Chondrocyte (in vitro differentiated cells): ENCODE results near the gene XAB2. TPM values are rescaled to one million over a fixed set of nuclear protein-coding genes. Genes with fewer than 3 reads are reported as not detected.

Experiments
- DNase-seq: peaks from one replicate; pipeline ENCODE4 v3.0.0; 2021; ENCODE audit warnings: mixed read lengths, low spot score
- H3K27ac Mint-ChIP-seq: one replicate; pipeline ENCODE4 v1.8.0; 2021; ENCODE audit warnings: mild to moderate bottlenecking, moderate library complexity, mixed read lengths; ENCODE audit not compliant: unreplicated experiment
- H3K27me3 Mint-ChIP-seq: 2 replicates; pipeline ENCODE4 v1.8.0; 2021; ENCODE audit warnings: low read depth, mixed read lengths
- H3K36me3 Mint-ChIP-seq: 2 replicates; pipeline ENCODE4 v1.8.0; 2021; ENCODE audit warnings: low read depth, mixed read lengths
- H3K4me1 Mint-ChIP-seq: 2 replicates; pipeline ENCODE4 v1.8.0; 2021; ENCODE audit warnings: low read depth, mild to moderate bottlenecking, mixed read lengths
- H3K4me3 Mint-ChIP-seq: one replicate; pipeline ENCODE4 v1.8.0; 2021; ENCODE audit warnings: mild to moderate bottlenecking, moderate library complexity, mixed read lengths; ENCODE audit not compliant: unreplicated experiment
- H3K9me3 Mint-ChIP-seq: 2 replicates; pipeline ENCODE4 v1.8.0; 2021; ENCODE audit warnings: low read depth, mixed read lengths
- CTCF ChIP-seq: fragments of 200-600 bp; sonication (generic); IDR thresholded peaks from 2 replicates; pipeline ENCODE4 v1.5.0; 2021; ENCODE audit warnings: antibody characterized with exemption, mild to moderate bottlenecking, moderate library complexity
- total RNA-seq: library from RNA; stranded (reverse); gene quantifications from 3 replicates; pipeline ENCODE4 v1.2.1, GENCODE V29; 2021

XAB2 gene
- total RNA-seq, 1 donor from 2014 or later = 27.4 TPM

DNA sequence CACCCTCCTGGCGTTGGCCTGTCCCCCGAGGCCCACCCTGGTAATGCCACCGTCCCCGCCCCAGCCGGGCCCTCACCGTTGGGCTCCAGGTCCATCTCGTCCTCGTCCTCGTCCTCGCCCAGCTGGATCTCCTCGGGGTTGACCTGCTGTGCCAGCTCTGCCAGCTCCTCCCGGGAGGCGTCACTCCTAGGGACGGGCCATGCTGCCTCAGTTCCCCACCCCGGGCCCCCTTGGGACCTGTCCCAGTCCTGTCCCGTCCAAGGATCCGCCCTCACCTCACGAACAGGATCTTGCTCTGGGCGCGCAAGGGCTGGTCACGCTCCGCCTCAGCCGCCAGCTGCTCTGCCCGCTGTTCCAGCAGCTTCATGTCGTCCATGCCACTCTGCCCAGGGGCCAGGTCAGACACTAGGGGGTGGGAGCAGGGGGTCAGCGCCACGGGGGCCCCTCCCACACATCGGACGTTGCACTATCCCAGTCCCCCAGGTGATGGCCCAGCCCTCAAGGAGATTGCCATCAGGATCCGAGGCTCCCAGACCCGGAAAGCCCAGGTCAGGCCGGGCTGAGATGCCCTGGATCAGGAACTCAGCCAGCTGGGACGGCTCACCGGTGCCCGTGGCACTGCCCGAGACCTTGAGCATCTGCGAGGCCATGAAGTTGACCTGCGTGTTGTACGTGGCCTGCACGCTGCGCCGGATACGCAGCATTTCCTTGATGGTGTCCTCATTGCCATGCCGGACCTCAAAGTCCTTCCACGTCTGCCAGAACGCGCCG lies 9.5 kb downstream of the XAB2 start:
- H3K36me3 Mint-ChIP-seq = peaks cover 16% of the 10 kb centered on the region
- no peak overlapping the region for H3K27ac Mint-ChIP-seq
- H3K9me3 Mint-ChIP-seq = no peaks in the 10 kb centered on the region
- H3K27me3 Mint-ChIP-seq = no peaks in the 10 kb centered on the region
- peak; percentile 94 for DNase-seq
- H3K4me1 Mint-ChIP-seq = no peaks in the 10 kb centered on the region
- no peak overlapping the region for H3K4me3 Mint-ChIP-seq
- TF ChIP-seq CTCF = no peak

DNA sequence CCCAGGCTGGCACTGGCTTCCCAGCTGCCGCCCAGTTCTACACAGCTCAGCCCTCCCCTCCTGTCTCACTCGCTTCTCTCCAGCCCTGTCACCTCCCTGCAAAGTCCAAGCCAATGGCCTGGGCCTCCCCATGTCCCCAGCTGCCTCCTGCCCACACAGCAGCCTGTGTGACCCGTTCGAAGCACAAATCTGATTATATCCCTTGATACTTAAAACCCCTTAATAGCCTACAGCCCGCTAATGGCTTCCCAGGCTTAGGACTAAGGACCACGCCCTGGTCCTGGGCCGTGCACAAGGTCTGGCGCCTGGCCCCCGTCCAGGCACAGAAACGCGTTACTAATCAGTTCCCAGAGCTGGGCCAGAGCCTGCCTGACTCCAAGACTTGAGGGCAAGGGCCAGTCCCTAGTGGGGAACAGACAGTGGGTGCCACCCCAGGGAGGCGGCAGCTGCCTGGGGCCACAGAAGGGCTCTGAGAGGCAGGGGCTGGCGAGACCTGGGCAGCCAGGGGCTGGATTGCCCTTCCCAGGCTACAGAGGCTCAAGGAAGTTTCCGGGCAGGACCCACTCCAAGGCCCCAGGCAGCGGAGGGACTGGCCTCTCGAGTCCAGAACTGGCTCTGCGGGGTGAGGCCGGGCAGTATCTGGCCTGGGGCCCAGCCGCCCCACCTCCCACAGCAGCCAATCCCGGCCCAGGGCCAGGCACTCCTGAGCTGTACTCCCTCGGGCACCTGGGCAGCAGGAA lies 10.4 kb downstream of the XAB2 start:
- H3K4me3 Mint-ChIP-seq = no peak overlapping the region
- H3K27me3 Mint-ChIP-seq = no peaks in the 10 kb centered on the region
- H3K36me3 Mint-ChIP-seq = peaks cover 15% of the 10 kb centered on the region
- peak; percentile 70 for DNase-seq
- TF ChIP-seq CTCF = no peak
- no peaks in the 10 kb centered on the region for H3K9me3 Mint-ChIP-seq
- no peaks in the 10 kb centered on the region for H3K4me1 Mint-ChIP-seq
- H3K27ac Mint-ChIP-seq = no peak overlapping the region

DNA sequence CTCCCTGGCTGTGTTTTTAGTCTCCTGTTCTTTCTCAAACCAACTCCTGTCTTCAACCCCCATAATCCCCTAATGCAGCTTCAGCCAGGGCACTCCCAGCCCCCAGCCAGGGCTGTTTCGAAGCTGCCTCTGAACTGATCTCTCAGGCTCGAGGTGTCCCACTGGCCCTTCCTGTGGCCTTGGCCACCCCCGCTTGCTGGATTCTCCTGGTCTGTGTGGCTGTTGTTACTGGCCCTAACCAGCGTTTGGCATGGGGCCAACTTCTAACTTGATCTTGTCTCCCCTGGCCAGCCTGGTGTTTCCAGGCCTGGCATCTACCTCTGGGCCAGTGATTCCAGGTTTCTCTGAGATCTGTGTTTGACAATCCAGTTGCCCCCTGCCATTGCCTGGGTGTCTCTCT lies 11.0 kb downstream of the XAB2 start:
- DNase-seq = no peak
- H3K27me3 Mint-ChIP-seq = no peaks in the 10 kb centered on the region
- no peak for TF ChIP-seq CTCF
- H3K27ac Mint-ChIP-seq = no peak overlapping the region
- peaks cover 15% of the 10 kb centered on the region for H3K36me3 Mint-ChIP-seq
- no peak overlapping the region for H3K4me3 Mint-ChIP-seq
- H3K4me1 Mint-ChIP-seq = no peaks in the 10 kb centered on the region
- no peaks in the 10 kb centered on the region for H3K9me3 Mint-ChIP-seq

DNA sequence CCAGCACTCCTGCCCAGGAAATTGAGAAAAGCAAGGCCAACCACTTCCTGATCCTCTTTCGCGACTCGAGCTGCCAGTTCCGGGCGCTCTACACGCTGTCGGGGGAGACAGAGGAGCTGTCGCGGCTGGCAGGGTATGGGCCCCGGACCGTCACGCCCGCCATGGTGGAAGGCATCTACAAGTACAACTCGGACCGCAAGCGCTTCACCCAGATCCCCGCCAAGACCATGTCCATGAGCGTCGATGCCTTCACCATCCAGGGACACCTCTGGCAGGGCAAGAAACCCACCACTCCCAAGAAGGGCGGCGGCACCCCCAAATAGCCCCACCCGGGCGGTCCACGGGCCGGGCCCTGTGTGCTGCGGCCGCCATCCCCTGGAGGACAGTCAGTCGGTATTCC lies 11.6 kb downstream of the XAB2 start:
- no peaks in the 10 kb centered on the region for H3K4me1 Mint-ChIP-seq
- TF ChIP-seq CTCF = no peak
- H3K36me3 Mint-ChIP-seq = peaks cover 9% of the 10 kb centered on the region
- no peaks in the 10 kb centered on the region for H3K27me3 Mint-ChIP-seq
- H3K9me3 Mint-ChIP-seq = no peaks in the 10 kb centered on the region
- H3K27ac Mint-ChIP-seq = no peak overlapping the region
- H3K4me3 Mint-ChIP-seq = no peak overlapping the region
- no peak for DNase-seq

- Mint-ChIP-seq H3K4me1 (no peaks in the 10 kb centered on the region), H3K36me3 (peaks cover 6% of the 10 kb centered on the region), H3K27me3 (no peaks in the 10 kb centered on the region), H3K4me3 (no peak overlapping the region), H3K27ac (no peak overlapping the region), H3K9me3 (no peaks in the 10 kb centered on the region)
- no peak for TF ChIP-seq CTCF
- DNase-seq = no peak
Measured at GRCh38 chr19:7617172-7617571, 12.2 kb downstream of the XAB2 start.
